Measurements from ENCODE around the gene WWC2.
A peak's percentile ranks its signal among the peaks of the same experiment; 100 is the strongest.
"Not testable (repeated sequence)": the region's sequence is repeated elsewhere in the genome, so short reads cannot be mapped to it uniquely, and the experiment has no call there.

WWC2 gene

GRCh38 chr4:183172881-183173280 is 73.8 kb downstream of the WWC2 start:
- no peak for DNase-seq (ENCODE audit: low read depth)

DNA sequence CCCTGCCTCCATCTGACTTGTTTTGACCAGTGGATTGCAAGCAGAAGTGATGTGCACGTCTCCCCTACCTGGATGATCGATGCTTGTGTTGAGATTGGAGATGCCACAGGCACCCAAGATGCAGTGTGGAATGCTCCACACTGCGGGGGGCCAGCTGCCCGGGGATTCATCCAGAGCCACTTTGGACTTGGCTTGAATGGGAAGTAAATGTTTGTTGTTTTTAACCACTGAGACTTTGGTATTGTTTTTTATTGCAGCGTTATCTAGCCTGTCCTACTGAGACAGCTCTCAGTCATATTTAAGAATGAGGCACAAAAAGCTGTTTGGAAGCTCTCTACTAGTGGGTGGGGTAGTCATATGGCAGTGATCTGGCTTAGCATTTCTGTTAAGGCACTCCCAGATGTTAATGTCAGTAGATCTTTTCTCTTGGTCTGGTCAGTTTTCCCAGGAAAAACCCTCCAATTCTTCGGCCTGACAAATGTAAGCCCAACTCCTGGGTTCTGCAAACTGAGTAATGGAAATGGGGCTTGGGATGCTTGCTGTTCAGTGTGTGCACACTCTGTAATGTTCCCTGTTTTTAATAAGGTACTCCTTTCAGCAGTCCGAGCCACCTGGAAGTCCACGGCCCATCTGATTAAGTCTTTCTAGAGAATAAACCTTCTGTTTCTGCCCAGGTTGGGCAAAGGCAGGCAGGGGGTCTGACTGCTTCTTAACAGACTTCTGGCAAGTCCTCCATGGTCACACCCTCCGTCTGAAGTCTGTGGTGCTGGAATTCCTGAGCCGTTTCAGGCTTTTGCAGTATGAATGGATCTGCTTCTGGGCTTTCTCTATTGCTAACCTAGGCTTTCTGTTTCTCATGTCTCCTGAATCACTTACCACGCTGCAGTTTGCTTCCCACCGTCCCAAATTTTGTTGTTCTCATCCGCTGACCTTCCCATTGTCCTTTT is 74.8 kb downstream of the WWC2 start:
- no peak for DNase-seq (ENCODE audit: low read depth)

DNA sequence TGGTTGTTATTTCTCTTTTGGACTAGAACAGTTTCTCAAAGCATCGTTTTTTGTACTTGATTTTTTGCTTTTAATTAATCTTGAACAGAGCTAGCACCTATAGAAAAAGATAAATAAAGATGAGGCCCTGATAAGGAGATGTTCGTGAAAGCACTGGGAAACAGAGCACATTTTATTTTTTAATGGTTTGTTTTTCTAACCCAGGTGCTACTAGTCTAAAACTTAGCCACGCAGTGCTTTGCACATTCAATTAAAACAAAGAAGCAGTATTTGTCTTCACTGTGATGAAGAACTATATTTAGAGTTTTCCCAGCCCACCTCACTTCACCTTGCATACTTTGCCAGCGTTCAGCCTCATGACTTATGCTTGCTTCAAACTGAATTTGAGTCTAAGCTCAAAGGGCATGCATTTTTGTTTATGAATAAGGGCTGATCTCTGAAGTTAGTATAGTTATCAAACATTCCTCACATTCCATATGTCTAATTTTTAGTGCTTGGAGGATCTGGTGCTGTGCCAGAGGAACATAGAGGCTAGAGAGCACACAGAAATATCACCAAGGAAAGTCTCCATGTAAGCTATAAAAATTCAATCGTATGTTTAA is 76.7 kb downstream of the WWC2 start:
- DNase-seq (ENCODE audit: low read depth), result no peak

DNA sequence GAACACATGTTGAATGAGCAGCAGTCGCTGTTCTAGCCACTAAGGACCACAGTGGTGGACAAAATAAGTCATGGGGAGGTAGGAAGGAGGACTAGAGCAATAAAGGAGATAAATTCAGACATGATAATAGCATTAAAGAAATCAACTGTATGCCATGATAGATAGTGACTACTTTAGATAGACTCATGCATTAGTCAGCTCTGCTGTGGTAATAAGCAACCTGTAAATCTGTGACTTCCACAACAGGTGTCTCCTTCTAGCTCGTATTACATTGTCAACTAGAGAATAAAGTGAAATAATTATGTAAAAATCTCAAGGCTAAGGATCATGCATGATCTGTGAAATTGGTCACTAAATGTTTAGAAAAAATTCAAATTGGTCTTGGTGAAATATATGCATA is 77.9 kb downstream of the WWC2 start:
- DNase-seq (ENCODE audit: low read depth), result no peak

- DNase-seq (ENCODE audit: low read depth), result no peak
These were observed 79.1 kb downstream of the WWC2 start for GRCh38 chr4:183178201-183178600.

DNA sequence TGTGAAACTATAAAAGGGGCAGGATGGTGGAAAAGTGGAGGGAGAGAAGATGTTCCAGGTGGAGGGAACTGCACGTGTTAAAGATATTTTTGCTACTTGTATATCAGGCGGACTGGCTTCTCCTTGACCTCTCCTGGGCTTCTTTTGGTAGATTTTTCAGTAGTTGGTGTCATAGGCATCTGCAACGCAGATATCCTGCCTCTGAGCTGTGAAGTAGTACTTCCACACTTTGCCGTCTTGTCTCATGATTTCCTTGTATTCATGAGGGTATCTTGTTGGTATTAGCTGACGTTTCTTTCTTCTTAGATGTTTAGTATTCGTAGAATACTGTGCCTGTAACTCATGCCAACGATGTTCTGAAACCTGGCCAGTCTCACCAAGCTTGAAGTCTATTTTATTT is 81.0 kb downstream of the WWC2 start:
- peak; percentile 42 for DNase-seq (ENCODE audit: low read depth)

DNA sequence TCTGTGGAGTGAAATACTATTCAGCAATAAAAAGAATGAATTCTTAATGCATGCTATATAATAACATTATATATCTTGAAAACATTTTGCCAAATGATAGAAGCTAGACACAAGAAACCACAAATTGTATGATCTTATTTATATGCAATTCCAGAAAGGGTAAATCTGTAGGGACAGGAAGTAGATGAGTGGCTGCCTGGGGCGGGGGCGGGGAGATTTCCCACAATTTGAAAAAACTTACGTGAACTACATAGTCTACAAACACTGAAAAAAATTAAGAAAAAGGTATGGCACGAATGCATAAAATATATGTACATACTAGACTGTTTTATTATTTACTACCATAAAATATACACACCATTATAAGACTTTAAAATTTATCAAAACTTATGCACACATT is 81.6 kb downstream of the WWC2 start:
- DNase-seq (ENCODE audit: low read depth), result no peak

- no peak for DNase-seq (ENCODE audit: low read depth)
These were observed 82.0 kb downstream of the WWC2 start for GRCh38 chr4:183181081-183181480.

- peak; percentile 66 for DNase-seq (ENCODE audit: low read depth)
These were observed 84.0 kb downstream of the WWC2 start for GRCh38 chr4:183182873-183183725.

- no peak for DNase-seq (ENCODE audit: low read depth)
These were observed 85.0 kb downstream of the WWC2 start for GRCh38 chr4:183183906-183184535.

DNA sequence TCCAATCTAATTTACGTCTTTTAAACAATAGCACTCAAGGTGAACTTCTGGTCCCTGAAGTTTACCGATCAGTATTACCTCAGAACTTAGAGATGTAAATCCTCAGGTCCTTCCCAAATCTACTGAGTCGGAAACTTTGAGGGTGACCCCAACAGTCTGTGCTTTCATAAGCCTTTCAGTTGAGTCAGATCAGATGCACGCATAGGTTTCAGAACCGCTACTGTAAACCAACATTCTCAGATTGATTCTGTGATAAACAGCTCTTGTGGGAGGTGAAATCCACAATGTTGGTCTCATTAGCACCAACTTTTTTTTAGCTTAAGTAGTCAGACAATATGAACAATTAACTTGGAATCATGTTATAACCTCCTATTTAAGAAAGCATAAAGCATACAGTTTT is 86.0 kb downstream of the WWC2 start:
- DNase-seq (ENCODE audit: low read depth), result no peak

GRCh38 chr4:183185559-183185958 is 86.5 kb downstream of the WWC2 start:
- DNase-seq (ENCODE audit: low read depth), result no peak

- DNase-seq (ENCODE audit: low read depth), result no peak
These were observed 87.8 kb downstream of the WWC2 start for GRCh38 chr4:183186813-183187212.

DNA sequence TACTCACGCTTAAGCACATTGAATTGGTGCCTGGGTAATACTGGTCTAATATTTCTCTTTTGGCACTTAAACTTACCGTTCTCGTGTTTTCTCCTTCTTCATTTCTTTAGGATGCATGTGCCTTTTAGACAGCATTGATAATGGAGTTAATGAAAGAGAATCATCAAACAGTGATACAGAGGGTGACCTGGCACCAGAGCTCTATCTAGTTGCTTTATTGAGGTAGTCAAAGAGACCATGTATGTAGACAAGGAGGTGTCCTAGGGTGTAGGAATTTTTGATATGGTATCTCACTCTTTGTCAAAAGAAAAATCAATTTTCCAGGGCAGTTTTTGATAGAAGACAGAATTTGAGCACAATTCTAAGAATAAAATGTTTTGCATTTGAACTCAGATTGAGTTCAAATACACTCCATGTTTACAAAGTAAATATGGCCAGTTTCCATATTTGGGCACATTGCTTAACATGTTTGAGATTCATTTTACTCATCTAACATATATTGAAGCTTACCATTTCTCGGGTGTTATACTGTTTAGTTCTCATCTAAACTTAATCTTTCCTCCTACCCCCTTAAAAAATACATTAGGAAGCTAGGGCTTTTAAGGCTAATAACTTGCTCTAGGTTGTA is 92.0 kb downstream of the WWC2 start:
- DNase-seq (ENCODE audit: low read depth), result no peak

GRCh38 chr4:183191630-183192029 is 92.6 kb downstream of the WWC2 start:
- DNase-seq (ENCODE audit: low read depth), result no peak

GRCh38 chr4:183192571-183192970 is 93.5 kb downstream of the WWC2 start:
- no peak for DNase-seq (ENCODE audit: low read depth)

GRCh38 chr4:183193730-183194338 is 94.8 kb downstream of the WWC2 start:
- not testable (repeated sequence) for DNase-seq (ENCODE audit: low read depth)

DNA sequence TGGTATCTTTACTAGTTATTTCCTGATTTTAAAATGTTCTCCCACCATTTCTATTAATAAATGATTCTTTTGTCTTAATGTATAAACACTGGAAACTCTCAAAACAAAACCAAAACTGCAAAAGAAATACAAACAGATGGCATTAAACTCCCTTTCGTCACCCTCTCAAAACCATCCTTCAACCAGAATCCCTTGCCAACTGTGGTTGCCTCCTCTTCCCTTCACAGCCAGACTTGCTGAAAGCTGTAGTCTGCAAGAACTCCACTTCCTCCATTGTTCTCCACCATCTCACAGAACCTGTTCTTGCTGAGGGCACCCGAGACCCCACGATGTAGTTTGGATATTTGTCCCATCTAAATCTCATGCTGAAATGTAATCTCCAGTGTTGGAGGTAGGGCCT is 96.5 kb downstream of the WWC2 start:
- DNase-seq (ENCODE audit: low read depth), result no peak

GRCh38 chr4:183197140-183197539 is 98.1 kb downstream of the WWC2 start:
- DNase-seq (ENCODE audit: low read depth), result no peak

DNA sequence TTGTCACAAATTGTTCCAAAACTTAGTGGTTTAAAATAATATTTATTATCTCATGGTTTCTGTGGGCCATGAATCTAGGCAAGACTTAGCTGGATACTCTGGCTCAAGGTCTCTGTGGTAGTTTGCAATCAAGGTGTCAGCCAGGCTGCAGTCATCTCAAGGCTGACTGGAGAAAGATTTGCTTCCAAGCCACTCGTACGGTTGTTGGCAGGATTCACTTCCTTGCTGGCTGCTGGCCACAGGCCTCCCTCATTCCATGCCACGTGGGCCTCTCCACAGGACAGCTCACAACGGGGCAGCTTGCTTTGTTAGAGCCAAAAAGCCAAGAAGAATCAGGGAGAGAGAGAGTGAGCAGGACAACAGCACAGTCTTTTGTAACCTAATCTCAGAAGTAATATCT is 101.4 kb downstream of the WWC2 start:
- peak; percentile 86 for DNase-seq (ENCODE audit: low read depth)

- no peak for DNase-seq (ENCODE audit: low read depth)
These were observed 102.3 kb downstream of the WWC2 start for GRCh38 chr4:183201331-183201730.

All from GM04504 (cell line).